NB4 (cell line): Measurements from ENCODE around the gene SMIM13.

ENCODE experiments used
- DNase-seq: peaks from one replicate; pipeline ENCODE4 v3.0.0; 2010; ENCODE audit warnings: low read depth
- H3K4me3 ChIP-seq: one replicate; pipeline ENCODE4 v1.5.1; 2011; ENCODE audit warnings: mild to moderate bottlenecking, low read depth, low read length, moderate library complexity
- CTCF ChIP-seq: IDR thresholded peaks from one replicate; pipeline ENCODE4 v1.5.1; 2012; ENCODE audit warnings: low read depth, low read length
- MAX ChIP-seq: IDR thresholded peaks from 2 replicates; pipeline ENCODE4 v1.6.1; 2011; ENCODE audit warnings: low read depth, low read length
- MYC ChIP-seq: IDR thresholded peaks from 2 replicates; pipeline ENCODE4 v1.6.1; 2011; ENCODE audit warnings: low read depth, low read length
- POLR2A ChIP-seq: IDR thresholded peaks from 2 replicates; pipeline ENCODE4 v1.6.1; 2011; ENCODE audit warnings: mild to moderate bottlenecking; ENCODE audit not compliant: insufficient read length; ENCODE audit errors: extremely low read depth

Gene SMIM13

GRCh38 chr6:11164717-11165646 is 71.3 kb downstream of the SMIM13 start:
- H3K4me3 ChIP-seq = no peak overlapping the region
- no peak for TF ChIP-seq MYC
- TF ChIP-seq MAX = no peak
- TF ChIP-seq CTCF = no peak
- no peak for TF ChIP-seq POLR2A
- no peak for DNase-seq

- H3K4me3 ChIP-seq = no peak overlapping the region
- DNase-seq = no peak
- no peak for TF ChIP-seq CTCF
- TF ChIP-seq POLR2A = no peak
- no peak for TF ChIP-seq MAX
- no peak for TF ChIP-seq MYC
Measured at GRCh38 chr6:11166948-11167347, 73.3 kb downstream of the SMIM13 start.

- TF ChIP-seq MYC (no peak), MAX (no peak), POLR2A (no peak), CTCF (no peak)
- DNase-seq = no peak
- no peak overlapping the region for H3K4me3 ChIP-seq
Measured at GRCh38 chr6:11168091-11168635, 74.5 kb downstream of the SMIM13 start.

- no peak for DNase-seq
- H3K4me3 ChIP-seq = no peak overlapping the region
- no peak for TF ChIP-seq MYC
- TF ChIP-seq POLR2A = no peak
Measured at GRCh38 chr6:11171952-11172351, 78.3 kb downstream of the SMIM13 start.

GRCh38 chr6:11172501-11173327 is 79.1 kb downstream of the SMIM13 start:
- DNase-seq = peak; percentile 76
- TF ChIP-seq POLR2A = no peak
- TF ChIP-seq MAX = no peak
- peak; percentile 86 for TF ChIP-seq CTCF
- no peak for TF ChIP-seq MYC
- H3K4me3 ChIP-seq = no peak overlapping the region

GRCh38 chr6:11174242-11174611 is 80.6 kb downstream of the SMIM13 start:
- DNase-seq = peak; percentile 58
- no peak overlapping the region for H3K4me3 ChIP-seq
- TF ChIP-seq MYC (peak; percentile 21; the same call in 1 of the 2 replicates), CTCF (no peak), MAX (peak; percentile 46), POLR2A (no peak)
